Pons (tissue), 1 donor: Measurements from ENCODE around the gene CA10.

Source experiments
- DNase-seq: peaks from one replicate; pipeline ENCODE4 v3.0.0-alpha.2; 2016; ENCODE audit warnings: low spot score

CA10 gene

GRCh38 chr17:52147431-52147830 lies 11.1 kb downstream of the CA10 start:
- no peak for DNase-seq

- no peak for DNase-seq
Observed at GRCh38 chr17:52145476-52145875, 13.0 kb downstream of the CA10 start.

GRCh38 chr17:52143542-52143941 lies 15.0 kb downstream of the CA10 start:
- no peak for DNase-seq

GRCh38 chr17:52140601-52141000 lies 17.9 kb downstream of the CA10 start:
- no peak for DNase-seq

- DNase-seq = no peak
Observed at GRCh38 chr17:52138752-52139151, 19.8 kb downstream of the CA10 start.

GRCh38 chr17:52138350-52138749 lies 20.2 kb downstream of the CA10 start:
- no peak for DNase-seq

GRCh38 chr17:52136166-52136565 lies 22.3 kb downstream of the CA10 start:
- no peak for DNase-seq

GRCh38 chr17:52134641-52135040 lies 23.9 kb downstream of the CA10 start:
- no peak for DNase-seq

- no peak for DNase-seq
Observed at GRCh38 chr17:52128721-52129120, 29.8 kb downstream of the CA10 start.

GRCh38 chr17:52124993-52125392 lies 33.5 kb downstream of the CA10 start:
- DNase-seq = no peak

GRCh38 chr17:52124561-52124960 lies 34.0 kb downstream of the CA10 start:
- DNase-seq = no peak

- no peak for DNase-seq
Observed at GRCh38 chr17:52120465-52120864, 38.0 kb downstream of the CA10 start.

- no peak for DNase-seq
Observed at GRCh38 chr17:52110923-52111581, 47.5 kb downstream of the CA10 start.

- peak; percentile 65 for DNase-seq
Observed at GRCh38 chr17:52106638-52107261, 51.8 kb downstream of the CA10 start.

- no peak for DNase-seq
Observed at GRCh38 chr17:52106072-52106471, 52.4 kb downstream of the CA10 start.

- DNase-seq = no peak
Observed at GRCh38 chr17:52105591-52105990, 52.9 kb downstream of the CA10 start.

GRCh38 chr17:52096056-52096455 lies 62.5 kb downstream of the CA10 start:
- no peak for DNase-seq

GRCh38 chr17:52084176-52084575 lies 74.3 kb downstream of the CA10 start:
- DNase-seq = no peak

GRCh38 chr17:52079496-52079895 lies 79.0 kb downstream of the CA10 start:
- DNase-seq = no peak

- DNase-seq = no peak
Observed at GRCh38 chr17:52071712-52072111, 86.8 kb downstream of the CA10 start.

- no peak for DNase-seq
Observed at GRCh38 chr17:52064791-52065211, 93.7 kb downstream of the CA10 start.

GRCh38 chr17:52049496-52049895 lies 109.0 kb downstream of the CA10 start:
- DNase-seq = no peak

- DNase-seq = no peak
Observed at GRCh38 chr17:52049051-52049450, 109.5 kb downstream of the CA10 start.
